SK-N-SH treated with all-trans-retinoic acid at 6 μM for 48 hours (cell line): Measurements from ENCODE around the gene PRDM9.

Source experiments
- ATAC-seq: fragments of 200-7000 bp; cut with Tn5 transposase; 3 replicates; pipeline ENCODE4 v1.9.1; 2020; ENCODE audit warnings: mild to moderate bottlenecking, moderate library complexity
- ARNTL ChIP-seq: fragments of 450-650 bp; formaldehyde crosslinking; IDR thresholded peaks from 2 replicates; pipeline ENCODE4 v1.5.0; 2020; ENCODE audit warnings: low read depth, mild to moderate bottlenecking, moderate library complexity, borderline replicate concordance
- BACH2 ChIP-seq: fragments of 250-450 bp; sonication (Bioruptor Pico); IDR thresholded peaks from 2 replicates; pipeline ENCODE4 v1.9.0; 2021; ENCODE audit warnings: mild to moderate bottlenecking, borderline replicate concordance
- CREB5 ChIP-seq: fragments of 250-450 bp; sonication (Bioruptor Pico); IDR thresholded peaks from 2 replicates; pipeline ENCODE4 v1.5.1; 2020; ENCODE audit warnings: low read depth, mild to moderate bottlenecking, moderate library complexity
- CSDC2 ChIP-seq: fragments of 250-450 bp; sonication (Bioruptor Pico); IDR thresholded peaks from 2 replicates; pipeline ENCODE4 v1.5.0; 2020; ENCODE audit warnings: mild to moderate bottlenecking, moderate library complexity
- CSRNP3 ChIP-seq: fragments of 250-450 bp; sonication (Bioruptor Pico); IDR thresholded peaks from 2 replicates; pipeline ENCODE4 v1.5.1; 2021; ENCODE audit warnings: mild to moderate bottlenecking, moderate library complexity
- ESRRG ChIP-seq: fragments of 250-450 bp; sonication (Bioruptor Pico); IDR thresholded peaks from 2 replicates; pipeline ENCODE4 v1.6.1; 2021; ENCODE audit warnings: mild to moderate bottlenecking
- OSR1 ChIP-seq: fragments of 250-450 bp; sonication (Bioruptor Pico); IDR thresholded peaks from 2 replicates; pipeline ENCODE4 v1.8.0; 2022; ENCODE audit warnings: moderate library complexity, mild to moderate bottlenecking, inconsistent platforms
- POU6F1 ChIP-seq: fragments of 250-450 bp; sonication (Bioruptor Pico); IDR thresholded peaks from 2 replicates; pipeline ENCODE4 v1.8.0; 2021; ENCODE audit warnings: low read depth, mild to moderate bottlenecking, moderate library complexity, borderline replicate concordance
- RARB ChIP-seq: fragments of 250-450 bp; sonication (Bioruptor Pico); IDR thresholded peaks from 2 replicates; pipeline ENCODE4 v1.8.0; 2021; ENCODE audit warnings: mild to moderate bottlenecking, moderate library complexity
- SNAI2 ChIP-seq: fragments of 250-450 bp; sonication (Bioruptor Pico); IDR thresholded peaks from 2 replicates; pipeline ENCODE4 v1.5.0; 2020; ENCODE audit warnings: mild to moderate bottlenecking, moderate library complexity
- TCF4 ChIP-seq: fragments of 250-450 bp; sonication (Bioruptor Pico); IDR thresholded peaks from 2 replicates; pipeline ENCODE4 v1.8.0; 2021; ENCODE audit warnings: mild to moderate bottlenecking, moderate library complexity, borderline replicate concordance
- TOX ChIP-seq: fragments of 250-450 bp; sonication (Bioruptor Pico); IDR thresholded peaks from 2 replicates; pipeline ENCODE4 v1.8.0; 2021; ENCODE audit warnings: mild to moderate bottlenecking, moderate library complexity, borderline replicate concordance
- TSHZ2 ChIP-seq: fragments of 250-450 bp; sonication (Bioruptor Pico); IDR thresholded peaks from 2 replicates; pipeline ENCODE4 v1.5.0; 2020; ENCODE audit warnings: mild to moderate bottlenecking, moderate library complexity
- ZC3H10 ChIP-seq: fragments of 250-450 bp; sonication (Bioruptor Pico); IDR thresholded peaks from 2 replicates; pipeline ENCODE4 v1.5.1; 2021; ENCODE audit warnings: mild to moderate bottlenecking, moderate library complexity
- ZFP3 ChIP-seq: fragments of 250-450 bp; sonication (Bioruptor Pico); IDR thresholded peaks from 2 replicates; pipeline ENCODE4 v1.5.0; 2020; ENCODE audit warnings: mild to moderate bottlenecking, moderate library complexity
- ZFP30 ChIP-seq: fragments of 450-650 bp; formaldehyde crosslinking; IDR thresholded peaks from 2 replicates; pipeline ENCODE4 v1.5.0; 2022; ENCODE audit warnings: mild to moderate bottlenecking, moderate library complexity
- ZNF565 ChIP-seq: fragments of 450-650 bp; formaldehyde crosslinking; conservative IDR thresholded peaks from 2 replicates; pipeline ENCODE4 v1.5.0; 2020; ENCODE audit warnings: low read depth, mild to moderate bottlenecking, moderate library complexity
- ZNF70 ChIP-seq: fragments of 450-650 bp; formaldehyde crosslinking; IDR thresholded peaks from 2 replicates; pipeline ENCODE4 v1.5.0; 2020; ENCODE audit warnings: mild to moderate bottlenecking, moderate library complexity
- ZNF8 ChIP-seq: fragments of 450-650 bp; formaldehyde crosslinking; IDR thresholded peaks from 2 replicates; pipeline ENCODE4 v1.5.0; 2020; ENCODE audit warnings: mild to moderate bottlenecking, moderate library complexity

The PRDM9 gene

GRCh38 chr5:23490993-23491392 lies 16.4 kb upstream of the PRDM9 start:
- no peak for TF ChIP-seq ZNF8 (CRISPR knock-in tag)
- no peak for TF ChIP-seq BACH2 (CRISPR knock-in tag)
- TF ChIP-seq RARB (CRISPR knock-in tag), result no peak
- TF ChIP-seq TOX (CRISPR knock-in tag), result no peak
- TF ChIP-seq ZFP30 (CRISPR knock-in tag), result no peak
- no peak for TF ChIP-seq ESRRG
- TF ChIP-seq TSHZ2, result no peak
- TF ChIP-seq TCF4, result no peak
- TF ChIP-seq ARNTL (CRISPR knock-in tag), result no peak
- TF ChIP-seq ZNF565 (CRISPR knock-in tag), result no peak
- TF ChIP-seq CREB5 (CRISPR knock-in tag), result no peak
- no peak for TF ChIP-seq OSR1 (CRISPR knock-in tag)
- no peak for ATAC-seq

- TF ChIP-seq POU6F1 (CRISPR knock-in tag) (no peak), ZNF8 (CRISPR knock-in tag) (no peak), TCF4 (no peak), ZNF70 (CRISPR knock-in tag) (no peak), RARB (CRISPR knock-in tag) (no peak), TSHZ2 (no peak), ZC3H10 (CRISPR knock-in tag) (no peak), CSRNP3 (CRISPR knock-in tag) (no peak)
- no peak for ATAC-seq
Observed at GRCh38 chr5:23494558-23494957, 12.9 kb upstream of the PRDM9 start.

- TF ChIP-seq ZNF565 (CRISPR knock-in tag), result no peak
- no peak for TF ChIP-seq OSR1 (CRISPR knock-in tag)
- no peak for TF ChIP-seq RARB (CRISPR knock-in tag)
- no peak for TF ChIP-seq BACH2 (CRISPR knock-in tag)
- TF ChIP-seq ZFP3, result no peak
- no peak for TF ChIP-seq SNAI2 (CRISPR knock-in tag)
- no peak for TF ChIP-seq CSRNP3 (CRISPR knock-in tag)
- TF ChIP-seq CSDC2, result no peak
- TF ChIP-seq ARNTL (CRISPR knock-in tag), result no peak
- no peak for TF ChIP-seq ZFP30 (CRISPR knock-in tag)
- ATAC-seq, result no peak
Observed at GRCh38 chr5:23496576-23496975, 10.8 kb upstream of the PRDM9 start.
